GM19467 (cell line): ENCODE measurements around the gene PLCH1.

Experiments used
- ATAC-seq: cut with Tn5 transposase; IDR thresholded peaks from one replicate; pipeline ENCODE4 v1.9.1; 2021; ENCODE audit warnings: mild to moderate bottlenecking, moderate library complexity; ENCODE audit not compliant: unreplicated experiment

PLCH1 gene

DNA sequence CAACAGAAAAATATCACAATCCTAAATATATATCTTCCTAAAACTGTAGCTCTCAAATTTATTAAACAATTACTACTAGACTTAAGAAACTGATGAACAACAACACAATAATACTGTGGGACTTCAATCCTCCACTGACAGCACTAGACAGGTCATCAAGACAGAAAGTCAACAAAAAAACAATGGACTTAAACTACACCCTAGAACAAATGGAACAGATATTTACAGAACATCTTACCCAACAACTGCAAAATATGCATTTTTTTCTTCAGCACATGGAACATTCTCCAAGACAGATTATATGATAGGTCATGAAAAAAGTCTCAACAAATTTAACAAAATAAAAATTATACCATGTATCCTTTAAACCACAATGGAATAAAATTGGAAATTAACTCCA is 133.4 kb downstream of the PLCH1 start:
- no peak for ATAC-seq

DNA sequence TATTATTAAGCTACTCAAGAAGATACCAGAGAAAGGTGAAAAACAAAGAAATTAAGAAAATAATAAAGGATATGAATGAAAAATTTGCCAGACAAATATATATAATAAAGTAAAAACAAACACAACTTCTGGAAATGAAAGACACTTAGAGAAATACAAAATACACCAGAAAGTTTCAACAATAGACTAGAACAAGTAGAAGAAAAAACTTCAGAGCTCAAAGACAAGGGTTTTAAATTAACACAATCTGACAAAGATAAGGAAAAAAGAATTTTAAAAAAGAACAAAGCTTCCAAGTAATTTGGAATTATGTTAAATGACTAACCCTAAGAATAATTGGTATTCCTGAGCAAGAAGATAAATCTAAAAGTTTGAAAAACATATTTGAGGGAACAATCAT is 135.3 kb downstream of the PLCH1 start:
- ATAC-seq: no peak

DNA sequence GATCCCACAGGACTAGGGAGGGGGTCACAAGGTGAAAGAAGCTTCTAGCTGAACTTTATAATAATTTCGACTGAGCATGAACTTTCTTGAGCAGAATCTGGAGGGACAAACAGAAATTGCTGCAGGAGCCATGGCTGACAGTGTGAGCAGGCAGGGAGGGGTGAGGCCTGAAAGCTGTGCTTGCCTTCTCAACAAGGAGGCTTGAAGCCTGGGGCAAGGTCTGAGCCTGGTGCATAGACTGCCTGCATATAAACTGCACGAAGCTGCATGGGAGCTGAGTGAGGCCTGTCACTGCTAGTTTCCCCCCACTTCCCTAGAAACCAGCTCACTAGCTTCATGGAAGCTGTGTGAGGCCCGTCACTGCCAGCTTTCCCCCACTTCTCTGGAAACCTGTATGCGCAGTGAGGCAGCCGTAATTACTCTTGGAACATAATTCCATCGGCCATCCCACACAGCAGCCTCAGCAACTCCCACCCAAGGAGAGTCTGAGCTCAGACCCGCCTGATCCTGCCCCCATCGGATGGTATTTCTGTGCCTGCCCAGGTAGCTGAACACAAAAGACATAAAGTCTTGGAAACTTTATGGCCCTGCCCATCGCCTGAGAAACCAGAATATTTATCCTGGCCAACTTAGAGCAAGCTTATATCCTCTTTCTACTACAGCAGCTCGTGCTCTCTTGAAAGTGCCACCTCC is 136.5 kb downstream of the PLCH1 start:
- ATAC-seq: no peak

GRCh38 chr3:155607761-155608160 is 137.1 kb downstream of the PLCH1 start:
- no peak for ATAC-seq

- no peak for ATAC-seq
Measured at GRCh38 chr3:155605571-155605970, 139.3 kb downstream of the PLCH1 start.

DNA sequence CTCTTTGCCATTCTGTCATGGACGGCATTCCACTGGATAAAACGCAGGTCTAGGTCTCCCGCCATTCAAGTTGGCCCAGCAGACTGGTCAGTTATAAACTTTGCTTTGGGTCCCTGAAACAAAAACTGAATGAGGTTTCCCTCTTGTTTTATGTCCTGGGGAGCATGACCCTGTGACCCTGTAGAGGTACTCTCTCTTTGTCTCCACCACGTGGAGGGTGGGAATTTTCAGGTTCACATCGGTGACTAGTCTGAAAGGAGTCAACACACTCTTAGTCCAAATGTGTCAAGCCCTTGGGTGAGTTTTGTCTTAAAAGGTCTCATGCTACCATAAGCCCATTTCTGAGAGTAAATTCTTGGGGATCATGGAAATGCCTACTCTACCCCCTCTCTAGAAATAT is 139.9 kb downstream of the PLCH1 start:
- ATAC-seq: no peak

GRCh38 chr3:155604126-155604525 is 140.7 kb downstream of the PLCH1 start:
- ATAC-seq: no peak

- no peak for ATAC-seq
Measured at GRCh38 chr3:155603302-155603701, 141.6 kb downstream of the PLCH1 start.

DNA sequence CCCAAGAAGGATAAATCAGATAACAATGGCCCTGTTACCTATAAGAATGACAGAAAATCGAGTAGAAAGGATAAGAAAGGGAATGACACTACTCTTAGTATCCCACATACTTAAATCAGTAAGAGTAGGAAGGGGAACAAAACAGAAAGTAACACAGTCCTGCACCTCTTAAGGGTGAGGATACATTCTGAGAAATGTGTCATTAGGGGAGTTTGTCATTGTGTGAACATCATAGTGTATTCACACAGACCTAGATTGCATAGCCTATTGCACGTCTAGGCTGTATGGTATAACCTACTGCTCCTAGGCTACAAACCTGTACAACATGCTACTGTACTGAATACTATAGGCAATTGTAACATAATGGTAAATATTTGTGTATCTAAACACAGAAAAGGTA is 142.6 kb downstream of the PLCH1 start:
- no peak for ATAC-seq

DNA sequence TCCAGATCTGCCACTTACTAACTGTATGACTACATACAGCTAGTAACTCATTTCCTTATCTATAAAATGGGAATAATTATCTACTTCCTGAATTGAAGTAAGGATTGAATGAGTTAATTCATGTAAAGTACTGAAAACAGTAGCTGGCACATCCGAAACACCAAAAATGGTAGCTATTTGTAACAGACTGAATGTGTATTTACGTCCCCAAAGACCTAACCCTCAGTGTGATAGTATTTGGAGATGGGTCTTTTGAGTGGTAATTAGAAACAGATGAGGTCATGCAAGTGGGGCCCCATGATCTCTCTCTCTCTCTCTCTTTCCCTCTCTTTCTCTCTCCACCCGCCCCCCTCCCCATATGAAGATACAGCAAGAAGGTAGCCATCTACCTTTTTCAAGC is 146.2 kb downstream of the PLCH1 start:
- no peak for ATAC-seq

GRCh38 chr3:155596615-155597014 is 148.3 kb downstream of the PLCH1 start:
- ATAC-seq: no peak

GRCh38 chr3:155595371-155595770 is 149.5 kb downstream of the PLCH1 start:
- ATAC-seq: no peak

DNA sequence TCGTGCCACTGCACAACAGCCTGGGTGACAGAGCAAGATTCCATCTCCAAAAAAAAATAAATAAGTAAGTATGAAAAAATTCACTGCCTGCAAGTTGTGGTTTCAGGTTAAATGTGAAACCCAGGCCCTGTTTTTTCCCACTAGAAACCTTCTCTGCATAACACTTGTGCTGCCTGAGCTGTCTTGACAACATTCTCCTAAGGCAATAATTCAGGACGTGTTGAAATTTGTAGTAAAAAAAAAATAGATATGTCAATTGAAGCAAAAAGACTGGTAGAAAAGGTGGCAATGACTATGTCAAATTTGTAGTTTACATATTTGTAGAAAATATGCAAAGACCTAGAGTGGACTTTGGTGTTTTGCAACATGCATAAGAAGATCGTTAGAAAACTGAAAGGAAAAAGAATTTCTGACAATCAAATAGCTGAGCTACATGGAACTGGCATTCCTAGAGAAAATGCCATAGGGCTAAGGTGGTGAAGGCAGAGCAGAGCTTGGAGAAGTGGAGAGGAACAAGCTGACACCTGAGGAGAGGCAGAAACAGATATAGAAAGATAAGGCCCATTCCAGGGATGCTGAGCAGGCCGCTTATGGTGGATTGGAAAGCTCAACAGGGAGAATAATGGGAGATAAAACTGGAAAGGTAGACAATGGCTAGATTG is 150.2 kb downstream of the PLCH1 start:
- ATAC-seq: no peak

DNA sequence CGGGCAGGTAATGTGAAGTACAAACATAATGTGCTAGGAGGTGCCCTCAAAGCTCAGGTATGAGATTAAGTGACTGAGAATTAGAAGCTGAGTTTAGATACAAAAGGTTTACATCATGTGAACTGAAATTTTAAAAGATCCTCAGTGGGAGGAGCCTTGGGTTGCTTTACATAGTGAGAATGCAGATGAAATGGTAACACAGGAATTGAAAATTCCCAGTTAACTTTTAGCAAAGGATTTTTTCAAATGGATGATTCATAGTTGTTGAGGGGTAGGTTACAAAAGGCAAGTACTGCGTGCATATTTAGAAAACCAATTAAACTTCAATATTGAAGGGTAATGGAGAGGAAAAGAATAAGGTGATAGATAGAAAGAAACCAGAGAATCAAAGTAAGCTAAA is 157.3 kb downstream of the PLCH1 start:
- no peak for ATAC-seq

DNA sequence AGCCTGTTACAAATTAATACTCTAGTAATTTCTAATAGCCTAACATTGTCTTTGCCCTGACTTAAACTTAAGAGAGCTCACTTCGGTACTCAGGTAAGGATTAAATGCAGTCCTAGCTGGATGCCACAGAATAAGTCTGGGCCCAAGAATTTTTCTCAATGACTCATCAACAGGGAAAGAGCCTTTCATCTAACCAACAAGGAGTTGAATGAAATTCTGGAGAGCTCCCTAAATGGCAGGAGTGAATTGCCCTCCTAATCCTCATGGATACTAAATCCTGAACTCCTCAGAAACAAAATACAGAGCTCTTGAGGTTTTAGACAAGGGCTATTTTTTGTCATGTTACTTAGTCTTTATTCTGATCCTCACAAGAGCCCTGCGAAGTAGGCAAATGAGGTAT is 159.5 kb downstream of the PLCH1 start:
- no peak for ATAC-seq

- no peak for ATAC-seq
Measured at GRCh38 chr3:155581579-155581978, 163.3 kb downstream of the PLCH1 start.

DNA sequence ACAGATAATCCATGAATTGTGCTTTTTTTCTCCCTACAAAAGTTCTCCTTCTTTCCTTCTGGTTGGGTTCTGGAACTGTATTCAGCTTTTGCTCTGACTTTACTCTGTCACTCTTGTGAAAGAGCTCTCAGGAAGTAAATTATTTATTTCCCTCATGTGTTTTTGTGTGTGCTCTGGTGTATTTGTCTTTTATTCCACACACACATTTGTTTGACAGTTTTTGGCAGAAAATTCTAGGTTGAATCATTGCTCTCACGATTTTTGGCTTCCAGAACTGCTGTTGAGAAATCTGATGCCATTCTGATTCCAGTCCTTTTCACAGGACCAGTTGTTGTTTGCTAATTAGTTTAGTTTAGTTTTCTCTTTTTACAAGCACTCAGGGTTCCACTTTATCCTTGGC is 172.8 kb downstream of the PLCH1 start:
- ATAC-seq: no peak

GRCh38 chr3:155568295-155568694 is 176.6 kb downstream of the PLCH1 start:
- ATAC-seq: no peak

- ATAC-seq: no peak
Measured at GRCh38 chr3:155560594-155560993, 184.3 kb downstream of the PLCH1 start.

GRCh38 chr3:155560135-155560534 is 184.7 kb downstream of the PLCH1 start:
- ATAC-seq: no peak

DNA sequence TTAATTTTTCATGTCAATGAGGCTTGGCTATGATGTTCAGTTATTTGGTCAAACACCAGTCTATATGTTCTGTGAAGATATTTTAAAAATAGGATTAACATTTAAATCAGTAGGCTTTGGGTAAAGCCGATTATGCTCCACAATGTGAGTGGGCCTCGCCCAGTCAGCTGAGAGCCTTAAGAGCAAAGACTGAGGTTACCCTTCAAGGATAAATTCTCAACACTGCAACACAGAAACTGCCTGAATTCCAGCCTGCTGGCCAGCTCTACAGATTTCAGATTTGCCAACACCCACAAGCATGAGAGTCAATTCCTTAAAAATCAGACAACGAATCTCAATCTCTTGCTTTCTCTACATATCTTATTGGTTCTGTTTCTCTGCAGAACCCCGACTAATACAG is 188.3 kb downstream of the PLCH1 start:
- ATAC-seq: no peak

GRCh38 chr3:155555479-155556060 is 189.3 kb downstream of the PLCH1 start:
- no peak for ATAC-seq
